SK-N-SH treated with all-trans-retinoic acid at 6 μM for 48 hours (cell line): Measurements from ENCODE around the gene RPS24.

Source experiments
- GLIS3 ChIP-seq: fragments of 250-450 bp; sonication (Bioruptor Pico); IDR thresholded peaks from 2 replicates; pipeline ENCODE4 v1.5.0; 2020; ENCODE audit warnings: mild to moderate bottlenecking, moderate library complexity
- ISL1 ChIP-seq: fragments of 250-450 bp; sonication (Bioruptor Pico); IDR thresholded peaks from 2 replicates; pipeline ENCODE4 v2.1.2; 2022; ENCODE audit warnings: mild to moderate bottlenecking, moderate library complexity
- PPARA ChIP-seq: fragments of 250-450 bp; sonication (Bioruptor Pico); IDR thresholded peaks from 2 replicates; pipeline ENCODE4 v1.5.0; 2020; ENCODE audit warnings: mild to moderate bottlenecking, borderline replicate concordance
- RARB ChIP-seq: fragments of 250-450 bp; sonication (Bioruptor Pico); IDR thresholded peaks from 2 replicates; pipeline ENCODE4 v1.8.0; 2021; ENCODE audit warnings: mild to moderate bottlenecking, moderate library complexity
- TCF4 ChIP-seq: fragments of 250-450 bp; sonication (Bioruptor Pico); IDR thresholded peaks from 2 replicates; pipeline ENCODE4 v1.8.0; 2021; ENCODE audit warnings: mild to moderate bottlenecking, moderate library complexity, borderline replicate concordance
- ZC3H10 ChIP-seq: fragments of 250-450 bp; sonication (Bioruptor Pico); IDR thresholded peaks from 2 replicates; pipeline ENCODE4 v1.5.1; 2021; ENCODE audit warnings: mild to moderate bottlenecking, moderate library complexity
- ZNF565 ChIP-seq: fragments of 450-650 bp; formaldehyde crosslinking; conservative IDR thresholded peaks from 2 replicates; pipeline ENCODE4 v1.5.0; 2020; ENCODE audit warnings: low read depth, mild to moderate bottlenecking, moderate library complexity
- TF ChIP-seq, protein P1 (sequence below): fragments of 250-450 bp; sonication (Bioruptor Pico); IDR thresholded peaks from 2 replicates; pipeline ENCODE4 v1.5.1; 2020; ENCODE audit warnings: low read depth, mild to moderate bottlenecking, moderate library complexity
- TF ChIP-seq, protein P2 (sequence below): fragments of 250-450 bp; sonication (Bioruptor Pico); IDR thresholded peaks from 2 replicates; pipeline ENCODE4 v1.5.1; 2021; ENCODE audit warnings: mild to moderate bottlenecking, moderate library complexity

DNA sequence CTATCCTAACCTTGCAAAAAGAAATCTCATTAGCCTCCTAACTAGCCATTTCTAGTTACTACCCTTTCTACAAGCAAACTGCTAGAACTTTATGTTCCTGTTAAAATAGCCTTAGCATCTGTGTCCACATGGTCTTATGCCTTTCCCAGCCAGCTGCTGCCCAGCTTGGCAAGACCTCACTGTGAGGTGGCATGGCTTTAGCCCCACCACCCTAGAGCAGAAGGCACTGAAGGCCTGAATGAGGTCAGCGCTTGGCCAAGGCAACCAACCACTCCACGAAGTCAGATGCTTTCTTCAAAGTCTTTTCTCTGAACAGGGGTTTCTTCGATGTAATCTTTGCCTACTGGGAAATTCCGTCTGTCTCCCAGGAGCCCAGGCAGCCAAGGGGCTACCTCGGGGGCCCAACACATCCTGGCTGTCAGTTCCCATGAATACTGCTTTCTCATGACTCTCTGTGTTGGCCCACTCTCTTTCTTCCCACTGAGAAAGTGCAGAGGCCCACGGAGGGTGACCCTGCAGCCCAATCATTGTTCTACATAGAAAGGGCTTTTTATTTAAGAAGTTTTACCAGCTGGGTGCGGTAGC, 45.9 kb upstream of the RPS24 start:
- TF ChIP-seq TCF4 (CRISPR knock-in tag) (no peak), RARB (CRISPR knock-in tag) (no peak), PPARA (no peak), GLIS3 (CRISPR knock-in tag) (no peak), ZC3H10 (CRISPR knock-in tag) (no peak), ZNF565 (CRISPR knock-in tag) (no peak), ISL1 (no peak)
- TF ChIP-seq, protein P1, sequence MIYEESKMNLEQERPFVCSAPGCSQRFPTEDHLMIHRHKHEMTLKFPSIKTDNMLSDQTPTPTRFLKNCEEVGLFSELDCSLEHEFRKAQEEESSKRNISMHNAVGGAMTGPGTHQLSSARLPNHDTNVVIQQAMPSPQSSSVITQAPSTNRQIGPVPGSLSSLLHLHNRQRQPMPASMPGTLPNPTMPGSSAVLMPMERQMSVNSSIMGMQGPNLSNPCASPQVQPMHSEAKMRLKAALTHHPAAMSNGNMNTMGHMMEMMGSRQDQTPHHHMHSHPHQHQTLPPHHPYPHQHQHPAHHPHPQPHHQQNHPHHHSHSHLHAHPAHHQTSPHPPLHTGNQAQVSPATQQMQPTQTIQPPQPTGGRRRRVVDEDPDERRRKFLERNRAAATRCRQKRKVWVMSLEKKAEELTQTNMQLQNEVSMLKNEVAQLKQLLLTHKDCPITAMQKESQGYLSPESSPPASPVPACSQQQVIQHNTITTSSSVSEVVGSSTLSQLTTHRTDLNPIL, result no peak
- TF ChIP-seq, protein P2, sequence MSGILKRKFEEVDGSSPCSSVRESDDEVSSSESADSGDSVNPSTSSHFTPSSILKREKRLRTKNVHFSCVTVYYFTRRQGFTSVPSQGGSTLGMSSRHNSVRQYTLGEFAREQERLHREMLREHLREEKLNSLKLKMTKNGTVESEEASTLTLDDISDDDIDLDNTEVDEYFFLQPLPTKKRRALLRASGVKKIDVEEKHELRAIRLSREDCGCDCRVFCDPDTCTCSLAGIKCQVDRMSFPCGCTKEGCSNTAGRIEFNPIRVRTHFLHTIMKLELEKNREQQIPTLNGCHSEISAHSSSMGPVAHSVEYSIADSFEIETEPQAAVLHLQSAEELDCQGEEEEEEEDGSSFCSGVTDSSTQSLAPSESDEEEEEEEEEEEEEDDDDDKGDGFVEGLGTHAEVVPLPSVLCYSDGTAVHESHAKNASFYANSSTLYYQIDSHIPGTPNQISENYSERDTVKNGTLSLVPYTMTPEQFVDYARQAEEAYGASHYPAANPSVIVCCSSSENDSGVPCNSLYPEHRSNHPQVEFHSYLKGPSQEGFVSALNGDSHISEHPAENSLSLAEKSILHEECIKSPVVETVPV, result no peak
